ENCODE data around the gene RNF224. TPM values are rescaled to one million over a fixed set of nuclear protein-coding genes. Genes with fewer than 3 reads are reported as not detected.

Gene RNF224
- polyA plus RNA-seq, 12 donors = 0.66 to 2.9 (median 1.3) TPM; not detected in 2

DNA sequence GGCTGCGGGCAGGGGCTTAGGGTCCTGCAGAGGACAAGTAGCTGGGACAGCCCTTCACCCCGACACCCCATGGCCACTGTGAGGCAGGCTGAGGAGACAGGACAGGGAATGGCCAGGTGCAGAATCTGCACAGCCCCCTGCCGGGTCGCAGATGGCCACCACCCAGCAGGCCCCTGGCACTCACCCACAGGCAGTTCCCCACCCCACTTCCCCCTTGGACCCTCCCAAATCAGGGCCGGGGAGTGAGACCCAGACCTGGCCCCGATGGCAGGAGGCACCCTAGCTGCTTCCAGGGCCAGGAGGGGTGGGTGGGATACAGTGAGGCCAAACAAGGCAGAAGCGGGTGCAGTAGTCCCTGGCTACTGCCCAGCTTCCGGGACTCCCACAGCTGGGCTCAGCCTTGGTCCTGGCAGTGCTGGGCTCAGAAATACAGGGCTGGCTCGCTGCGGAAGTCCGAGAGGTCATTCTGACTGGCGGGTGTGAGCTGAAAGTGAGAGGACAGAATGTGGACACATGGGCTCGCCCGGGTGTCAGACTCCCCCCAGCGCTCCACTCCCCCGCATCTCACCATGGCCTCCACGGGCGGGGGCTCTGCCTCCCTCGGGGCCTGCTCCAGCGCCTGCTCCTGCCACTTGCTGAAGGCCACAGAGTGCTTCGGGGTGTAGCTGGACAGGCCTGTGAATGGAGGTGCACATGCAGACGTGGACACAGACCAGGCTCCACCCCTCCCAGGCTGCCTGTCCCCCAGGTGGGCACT lies 35.4 kb upstream of the RNF224 start:
- no peak for DNase-seq

DNA sequence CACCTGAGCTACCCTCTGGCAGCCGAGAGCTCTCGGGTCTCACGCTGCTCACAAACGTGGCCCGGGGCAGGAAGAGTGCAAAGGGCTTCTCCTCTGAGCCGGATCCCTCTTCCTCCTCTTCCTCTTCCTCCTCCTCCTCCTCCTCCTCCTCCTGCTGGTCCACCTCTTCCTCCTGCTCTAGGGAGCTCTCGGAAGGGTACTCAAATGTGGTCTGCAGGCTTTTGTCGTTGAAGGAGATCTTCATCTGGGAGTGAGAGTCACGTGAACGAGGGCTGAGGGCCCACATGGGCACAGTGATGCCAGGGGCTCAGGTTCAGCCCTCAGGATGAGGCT lies 34.9 kb upstream of the RNF224 start:
- DNase-seq = no peak

DNA sequence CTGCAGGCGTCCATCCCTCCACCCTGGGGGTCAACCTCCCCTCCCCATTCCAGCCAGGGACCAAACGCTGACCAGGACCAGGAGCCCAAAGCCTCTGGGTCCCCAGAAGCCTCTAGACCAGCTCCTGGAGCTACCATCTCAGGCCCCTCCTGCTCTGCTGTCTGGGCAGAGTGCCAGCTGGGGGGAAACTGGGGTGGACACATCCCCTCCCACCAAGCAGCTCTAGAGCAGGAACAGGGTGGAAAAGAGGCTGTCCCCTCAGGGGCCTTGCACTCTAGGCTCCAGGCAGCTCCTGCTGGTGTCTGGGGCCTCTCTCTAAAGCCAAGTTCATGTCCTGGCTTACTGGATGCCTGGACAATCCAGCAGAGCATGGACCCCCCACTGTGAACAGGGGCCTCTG lies 34.4 kb upstream of the RNF224 start:
- DNase-seq = no peak

DNA sequence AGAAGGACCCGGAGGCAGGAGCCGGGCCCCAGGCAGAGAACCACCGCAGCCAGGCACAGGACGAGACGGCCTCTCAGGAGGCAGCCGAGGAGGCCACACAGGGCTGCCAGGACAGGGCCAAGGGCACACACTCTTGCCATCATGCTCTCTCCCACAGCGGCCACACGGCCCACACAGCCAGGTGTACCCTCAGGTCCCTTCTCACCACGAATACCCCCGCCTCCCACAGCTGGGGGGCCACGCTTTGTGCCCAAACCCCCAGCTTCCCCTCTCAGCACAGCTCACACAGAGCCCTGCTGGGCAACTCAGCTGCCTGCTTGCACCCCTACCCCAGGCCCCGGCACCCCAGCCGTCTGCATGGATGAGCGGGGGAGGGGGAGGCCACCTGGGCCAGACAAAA lies 33.5 kb upstream of the RNF224 start:
- no peak for DNase-seq

DNA sequence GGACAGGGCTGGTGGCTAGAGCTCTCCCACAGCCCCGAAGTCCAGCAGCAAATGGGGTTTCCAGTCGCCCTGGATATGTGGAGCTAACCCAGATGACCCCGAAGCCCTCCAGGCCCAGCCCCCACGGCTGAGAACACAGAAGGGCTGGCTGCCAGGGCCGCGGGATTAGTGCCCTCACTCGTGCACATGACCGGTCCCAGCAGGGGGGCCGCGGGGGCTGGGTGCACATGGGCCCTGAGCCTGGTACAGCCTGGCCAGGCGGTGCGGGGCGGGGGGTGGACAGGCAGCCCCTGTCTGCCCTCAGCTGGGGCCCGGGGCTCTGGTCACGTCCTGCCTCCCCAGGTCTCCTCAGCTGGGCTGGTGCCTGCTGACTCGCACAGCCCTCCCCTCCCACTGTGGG lies 32.9 kb upstream of the RNF224 start:
- DNase-seq = no peak

DNA sequence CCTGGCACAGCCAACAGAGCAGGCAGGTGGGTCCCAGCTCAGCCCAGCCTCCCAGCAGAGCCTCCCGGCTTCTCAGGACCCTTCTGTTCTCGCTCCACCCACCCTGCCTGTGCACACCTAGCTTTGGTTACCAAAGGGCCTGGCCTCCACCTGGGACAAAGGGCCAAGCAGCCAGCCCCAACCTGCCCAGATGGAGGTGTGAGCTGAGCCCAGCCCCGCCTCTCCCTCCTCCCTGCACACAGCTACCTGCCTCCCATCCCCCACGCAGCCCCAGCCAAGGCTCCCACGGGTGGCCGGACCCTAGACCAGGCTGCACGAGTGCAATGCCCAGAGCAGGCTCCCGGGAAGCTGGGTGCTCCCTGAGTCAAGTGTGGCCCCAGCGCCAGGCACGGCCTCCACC lies 32.4 kb upstream of the RNF224 start:
- DNase-seq = no peak

DNA sequence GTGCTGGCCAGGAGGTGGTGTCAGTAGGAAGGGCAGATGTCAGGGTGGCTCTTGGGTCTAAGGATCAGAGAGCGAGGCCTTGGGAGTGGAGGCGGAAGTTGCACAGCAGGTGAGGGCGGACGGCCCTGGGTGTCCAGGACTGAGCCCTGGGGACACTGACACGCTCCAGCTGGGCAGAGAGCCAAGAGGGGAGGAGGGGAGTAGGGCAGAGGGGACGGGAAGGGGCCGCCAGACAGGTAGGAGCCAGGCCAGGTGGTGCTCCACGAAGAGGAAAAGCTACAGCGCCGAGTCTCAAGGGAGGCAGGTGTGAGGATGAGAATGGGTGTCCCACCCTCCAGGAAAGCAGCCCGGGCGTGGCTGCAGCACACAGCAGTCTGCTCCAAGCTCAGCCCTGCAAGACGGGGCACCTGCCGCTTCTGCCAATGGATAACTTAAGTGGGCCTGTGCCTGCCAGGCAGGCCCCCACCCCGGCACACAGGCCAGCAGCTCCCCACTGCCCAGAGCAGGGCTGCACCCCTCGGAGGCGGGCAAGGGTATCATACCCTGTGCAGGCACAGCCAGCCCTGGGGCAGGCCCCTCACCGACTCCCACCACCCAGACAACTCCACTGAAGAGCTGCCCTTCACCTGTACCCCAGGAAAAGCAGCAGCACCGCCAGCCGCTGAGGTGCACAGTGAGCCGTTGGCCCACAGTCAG lies 31.6 kb upstream of the RNF224 start:
- no peak for DNase-seq

DNA sequence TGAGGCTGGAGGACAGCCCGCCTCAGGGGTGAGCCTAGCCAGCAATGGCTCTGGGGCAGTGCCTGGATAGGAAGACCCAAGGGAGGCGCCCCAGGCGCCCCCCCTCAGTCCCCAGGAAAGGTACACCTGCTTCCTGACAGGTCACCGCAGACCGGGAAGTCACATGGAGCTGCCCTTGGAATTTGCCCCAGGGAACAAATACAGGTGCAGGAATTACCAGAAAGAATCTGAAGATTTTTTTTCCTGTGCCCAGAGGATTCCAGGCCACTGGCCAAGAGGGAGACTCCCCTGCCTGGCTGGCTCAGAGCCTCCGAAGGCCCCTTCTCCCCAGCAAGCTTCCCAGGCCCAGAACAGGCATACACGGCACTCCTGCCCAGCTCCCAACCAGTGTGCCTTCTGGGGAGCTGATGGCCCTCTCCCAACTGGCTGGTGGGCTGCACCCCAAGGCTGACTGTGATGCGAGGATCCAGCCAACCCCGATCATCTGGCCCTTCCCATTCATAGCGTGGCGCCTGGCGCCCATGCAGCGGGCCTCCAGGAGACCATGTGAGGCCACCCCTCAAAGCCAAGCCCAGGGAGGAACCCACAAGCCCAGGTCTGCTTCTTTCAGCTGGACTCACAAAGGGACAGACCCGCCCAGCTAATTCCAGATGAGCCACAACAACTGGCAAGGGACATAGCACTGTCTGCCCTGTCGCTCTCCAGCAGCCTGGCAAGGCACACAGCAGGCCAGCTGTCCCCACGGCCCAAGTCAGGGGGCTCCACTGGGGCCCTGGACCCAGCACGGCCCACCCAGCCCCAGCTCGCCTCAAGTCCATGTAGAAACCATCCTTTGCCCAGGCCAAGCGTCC lies 29.0 kb upstream of the RNF224 start:
- no peak for DNase-seq

DNA sequence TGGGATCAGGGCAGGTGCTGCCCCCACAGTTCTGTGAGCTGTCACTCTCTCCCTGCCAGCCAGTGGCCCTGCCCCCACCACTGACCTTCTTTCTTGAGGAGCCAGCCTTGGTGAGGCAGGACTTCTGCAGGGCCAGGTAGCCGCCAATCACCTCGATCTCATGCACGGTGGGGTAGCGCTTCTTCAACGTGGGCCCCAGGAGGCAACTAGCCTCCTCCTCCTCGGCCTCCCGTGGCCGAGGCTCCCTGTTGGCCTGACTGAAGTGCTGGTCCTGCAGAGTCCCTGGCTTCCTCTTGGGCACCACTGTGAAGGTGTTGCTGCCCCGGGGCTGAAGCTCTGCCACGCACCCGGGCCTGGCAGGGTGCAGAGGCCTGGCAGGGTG lies 28.4 kb upstream of the RNF224 start:
- no peak for DNase-seq

DNA sequence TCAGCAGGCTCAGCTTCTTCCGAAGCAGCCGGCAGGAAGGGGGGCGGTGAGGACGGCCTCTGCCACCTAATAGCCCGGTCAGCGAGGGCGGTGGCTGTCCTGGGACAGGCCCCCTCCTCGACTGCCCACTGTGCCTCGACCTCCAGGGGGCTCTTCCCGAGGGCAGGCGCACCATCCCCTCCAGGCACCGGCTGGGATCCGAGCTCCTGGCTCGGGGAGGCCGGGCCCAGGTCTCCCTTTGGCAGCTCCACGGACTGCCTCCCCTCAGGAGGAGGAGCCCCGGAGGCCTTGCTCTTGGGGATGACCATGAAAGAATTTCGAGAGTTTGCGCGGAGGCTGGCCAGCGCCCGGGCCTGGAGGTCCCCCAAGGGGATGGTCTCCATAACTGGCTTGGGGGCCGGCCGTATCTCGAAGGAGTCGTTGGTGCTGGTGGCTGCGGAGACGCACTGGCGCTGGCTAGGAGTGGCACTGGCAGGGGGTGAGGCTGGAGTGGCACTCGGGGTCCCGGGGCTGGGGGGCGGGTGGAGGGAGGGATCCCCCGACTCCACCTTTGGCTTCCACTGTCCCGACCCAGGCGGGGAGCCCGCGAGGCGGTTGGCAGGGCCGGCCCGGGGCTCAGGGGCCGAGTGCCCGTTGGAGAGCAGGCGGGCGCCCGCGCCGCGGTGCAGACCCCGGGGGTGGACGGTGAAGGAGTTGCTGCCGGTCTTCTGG lies 27.7 kb upstream of the RNF224 start:
- no peak for DNase-seq

DNA sequence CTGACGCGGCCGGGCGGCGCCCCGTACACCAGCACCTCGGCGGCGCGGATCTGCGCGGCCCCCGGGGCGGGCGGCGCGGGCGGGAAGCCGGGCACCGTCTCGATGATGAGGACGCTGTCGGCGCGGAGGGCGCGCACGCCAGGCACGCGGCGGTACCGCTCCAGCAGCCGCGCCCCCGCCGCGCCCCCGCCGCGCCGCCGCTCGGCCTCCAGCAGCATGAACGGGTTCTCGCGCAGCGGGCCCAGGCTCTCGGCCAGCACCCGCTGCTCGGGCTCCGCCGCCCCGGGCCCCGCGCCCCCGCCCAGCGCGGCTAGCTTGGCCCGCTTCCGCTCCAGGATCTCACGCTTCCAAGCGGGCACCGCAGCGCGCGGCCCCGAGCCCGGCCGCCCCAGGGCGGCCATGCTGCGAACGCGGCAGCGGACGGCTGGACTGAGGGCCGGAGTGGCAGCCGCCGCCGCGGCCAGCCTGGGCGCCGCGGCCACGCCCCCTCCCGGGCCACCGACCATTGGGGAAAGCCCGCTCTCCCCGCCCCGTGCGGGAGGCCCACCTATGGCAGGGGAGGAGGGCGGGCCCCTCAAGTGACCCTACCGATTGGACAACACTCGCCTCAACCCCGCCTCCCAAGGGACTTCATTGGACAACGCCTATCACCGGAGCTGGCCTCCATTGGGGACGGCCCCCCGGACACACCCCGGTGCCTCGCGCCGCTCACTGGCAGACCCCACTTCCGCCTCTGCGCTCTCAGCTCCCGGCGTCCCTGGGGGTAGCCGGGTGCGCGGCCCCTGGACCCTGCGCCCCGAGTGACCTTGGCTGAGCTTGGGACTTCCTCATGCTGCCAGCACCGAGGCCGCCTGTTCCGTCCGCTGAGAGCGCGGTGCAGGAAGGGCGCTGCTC lies 26.7 kb upstream of the RNF224 start, which contains the start of gene TPRN:
TSS of gene TPRN (minus strand) at position 431 of the 894 bp plus-strand sequence. CDS start at position 401, 30 bp downstream.
- peak; percentile 96 for DNase-seq

DNA sequence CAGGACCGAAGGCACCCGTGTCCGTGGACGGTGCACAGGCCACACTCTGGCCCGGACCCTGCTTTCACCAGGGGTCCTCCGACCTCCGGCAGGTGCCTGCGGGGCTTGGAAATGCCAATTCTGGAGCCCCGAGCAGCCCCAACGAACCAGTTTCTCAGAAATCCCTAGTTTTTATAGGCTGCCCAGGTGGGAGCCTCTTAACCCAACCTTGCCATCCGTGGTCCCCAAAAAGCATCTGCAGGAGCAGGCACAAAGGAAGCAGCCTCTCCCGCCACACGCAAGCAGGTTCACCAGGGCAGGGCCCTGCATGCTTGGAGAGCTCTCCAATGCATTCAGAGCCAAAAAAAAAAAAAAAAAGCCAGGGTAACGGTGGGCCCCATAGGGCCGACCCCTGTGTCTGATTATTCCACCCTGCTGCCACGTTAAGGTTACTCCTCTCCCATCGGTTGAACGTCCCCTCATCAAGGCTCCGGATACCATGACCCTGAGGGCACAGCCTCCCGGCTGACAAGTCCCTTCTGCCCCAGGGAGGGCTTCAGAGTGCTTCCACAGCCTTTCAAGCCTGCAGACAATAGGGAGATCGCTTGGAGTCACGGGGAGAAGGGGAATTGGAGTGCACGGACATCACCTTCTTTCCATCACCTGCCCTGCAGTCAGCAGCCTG lies 26.0 kb upstream of the RNF224 start:
- no peak for DNase-seq

DNA sequence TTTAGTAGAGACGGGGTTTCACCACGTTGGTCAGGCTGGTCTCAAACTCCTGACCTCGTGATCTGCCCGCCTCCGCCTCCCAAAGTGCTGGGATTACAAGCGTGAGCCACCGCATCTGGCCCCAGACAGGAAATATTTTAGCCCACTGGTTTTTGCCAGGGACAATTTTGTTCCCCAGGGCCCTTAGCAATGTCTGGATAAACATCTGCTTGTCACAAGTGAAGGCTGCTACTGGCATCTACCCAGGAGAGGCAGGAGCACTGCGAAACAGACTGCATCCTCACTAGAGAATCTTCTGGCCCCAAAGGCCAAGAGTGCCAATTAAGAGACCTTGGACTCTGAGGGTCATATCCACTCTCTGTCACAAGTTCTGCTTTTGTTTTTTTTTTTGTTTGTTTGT lies 24.3 kb upstream of the RNF224 start:
- DNase-seq = no peak

DNA sequence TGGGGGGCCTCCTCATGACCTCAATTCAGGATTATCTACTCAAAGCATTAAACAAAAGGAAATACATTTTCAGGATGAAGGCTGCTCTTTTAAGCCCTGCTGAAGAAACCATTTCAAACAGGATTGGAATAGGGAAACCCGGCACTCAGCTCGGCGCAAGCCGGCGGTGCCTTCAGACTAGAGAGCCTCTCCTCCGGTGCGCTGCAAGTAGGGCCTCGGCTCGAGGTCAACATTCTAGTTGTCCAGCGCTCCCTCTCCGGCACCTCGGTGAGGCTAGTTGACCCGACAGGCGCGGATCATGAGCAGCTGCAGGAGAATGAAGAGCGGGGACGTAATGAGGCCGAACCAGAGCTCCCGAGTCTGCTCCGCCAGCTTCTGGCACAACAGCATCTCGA lies 22.6 kb upstream of the RNF224 start:
- no peak for DNase-seq

DNA sequence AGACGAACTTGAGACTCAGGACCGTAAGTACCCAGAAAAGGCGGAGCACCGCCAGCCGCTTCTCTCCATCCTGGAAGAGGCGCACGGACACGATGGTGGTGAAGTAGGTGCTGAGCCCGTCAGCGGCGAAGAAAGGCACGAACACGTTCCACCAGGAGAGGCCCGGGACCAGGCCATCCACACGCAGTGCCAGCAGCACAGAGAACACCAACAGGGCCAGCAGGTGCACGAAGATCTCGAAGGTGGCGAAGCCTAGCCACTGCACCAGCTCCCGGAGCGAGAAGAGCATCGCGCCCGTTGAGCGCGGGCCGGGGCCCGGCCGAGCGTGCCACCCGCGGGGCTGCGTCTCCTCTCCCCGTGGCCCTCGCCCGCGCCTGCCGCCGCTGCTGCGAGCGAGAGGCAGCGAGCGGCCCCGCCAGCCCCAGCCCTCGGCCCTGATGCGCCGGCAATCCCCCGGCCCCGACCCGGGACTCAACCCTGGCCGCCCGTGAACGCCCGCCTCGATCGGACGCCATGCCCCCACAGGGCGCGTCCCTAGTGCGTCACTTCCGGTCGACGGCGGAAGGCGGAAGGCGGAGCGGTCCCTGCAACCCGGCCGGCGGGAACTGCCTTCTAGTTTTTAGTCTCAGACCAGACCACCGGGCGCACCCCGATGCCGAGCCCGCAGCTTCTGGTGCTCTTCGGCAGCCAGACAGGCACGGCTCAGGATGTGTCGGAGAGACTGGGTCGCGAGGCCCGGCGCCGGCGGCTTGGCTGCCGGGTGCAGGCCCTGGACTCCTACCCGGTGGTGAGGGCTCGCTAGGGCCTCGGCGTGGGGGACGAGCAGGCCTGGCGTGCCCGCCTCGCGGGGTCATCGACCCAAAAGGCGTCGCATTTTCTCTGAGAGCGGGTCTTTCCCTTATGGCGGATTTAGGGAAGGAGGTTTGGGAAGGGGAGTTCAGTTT lies 21.9 kb upstream of the RNF224 start, which contains the start of the genes NDOR1 and TMEM203:
TSS of gene NDOR1 (plus strand) at position 575 of the 944 bp plus-strand sequence. CDS start at position 653, 78 bp downstream.
TSS of gene TMEM203 (minus strand) at position 523 of the 944 bp plus-strand sequence. CDS start at position 289, 234 bp downstream.
- peak; percentile 94 for DNase-seq

DNA sequence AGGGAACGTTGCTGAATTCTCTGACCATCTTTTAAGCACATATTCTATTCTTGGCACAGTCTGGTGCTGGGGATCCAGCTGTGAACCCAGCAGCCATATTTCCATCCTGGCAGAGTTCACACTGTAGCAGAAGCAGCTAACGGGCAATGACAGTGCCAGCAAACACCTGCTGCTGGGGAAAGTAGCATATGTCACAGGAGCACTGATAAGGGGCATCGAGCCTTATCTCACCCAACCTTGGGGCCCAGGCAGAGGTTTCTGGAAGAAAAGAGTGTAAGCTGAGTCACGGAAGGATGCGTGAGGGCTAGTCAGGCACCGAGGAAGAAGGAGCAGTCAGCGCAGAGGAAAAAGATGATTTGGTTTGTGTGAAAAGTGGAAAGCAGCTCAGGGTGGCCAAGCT lies 20.7 kb upstream of the RNF224 start:
- DNase-seq = no peak

DNA sequence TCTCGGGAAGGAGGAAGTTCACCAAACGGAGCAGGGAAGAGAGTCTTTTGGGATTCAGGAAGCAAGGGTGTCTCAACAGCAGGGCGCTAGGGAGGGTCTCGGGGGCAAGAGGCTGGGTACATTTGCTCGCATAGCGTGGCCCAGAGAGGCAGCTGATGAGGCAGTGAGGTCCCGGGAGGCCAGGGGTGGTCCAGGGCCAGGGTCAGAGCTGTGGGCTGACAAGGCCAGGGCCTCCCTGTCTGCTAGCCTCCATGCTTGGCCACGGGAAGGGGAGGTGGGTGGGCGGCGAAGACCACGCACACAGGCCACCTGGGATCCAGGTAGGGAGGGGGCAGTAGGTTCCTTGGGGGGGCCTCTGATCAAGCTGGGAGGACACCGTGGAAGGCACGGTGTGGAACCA lies 15.8 kb upstream of the RNF224 start:
- no peak for DNase-seq

DNA sequence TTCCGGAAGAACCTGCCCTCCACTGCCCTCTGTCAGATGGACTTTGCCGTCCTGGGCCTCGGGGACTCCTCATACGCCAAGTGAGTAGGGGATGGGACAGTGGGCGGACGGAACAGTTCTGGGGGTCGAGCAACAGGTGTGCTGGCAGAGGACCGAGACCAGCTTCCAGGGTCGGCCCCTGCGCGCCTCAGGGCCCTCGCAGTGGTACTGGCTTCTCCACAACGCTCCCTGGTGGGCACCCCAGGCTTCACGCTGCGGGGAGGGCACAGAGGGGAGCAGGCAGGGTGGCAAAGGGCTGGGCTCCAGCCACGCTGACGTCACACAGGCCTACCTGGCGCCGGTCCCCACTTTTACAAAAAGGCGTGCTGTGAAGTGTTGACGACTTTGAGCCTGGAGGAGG lies 14.8 kb upstream of the RNF224 start:
- DNase-seq = no peak
